ENCODE results near the gene RAX2.

RAX2 gene

GRCh38 chr19:3804429-3804828, 32.4 kb upstream of the RAX2 start:
- no peaks in the 10 kb centered on the region for H3K36me3 ChIP-seq (ENCODE audit: insufficient read depth, low read length)
- H2AFZ ChIP-seq (ENCODE audit: low read depth, low read length) = no peak overlapping the region
- H3K27me3 ChIP-seq (ENCODE audit: insufficient read depth, low read length, poor library complexity) = no peaks in the 10 kb centered on the region
- ATAC-seq (ENCODE audit: insufficient read depth, low read depth) (no peak), DNase-seq (no peak)
- 0 out of 2 replicates have a peak, but pooled peaks cover 4% of the 10 kb centered on the region for H3K4me1 ChIP-seq (ENCODE audit: insufficient read depth, low read length)
- TF ChIP-seq CTCF (IDR thresholded peaks at IDR 0.05; ENCODE audit: borderline replicate concordance, extremely low read depth, low read length, poor library complexity, severe bottlenecking) (no peak), EZH2 (IDR thresholded peaks at IDR 0.05; ENCODE audit: borderline replicate concordance, low read depth, low read length, severe bottlenecking) (no peak)
- no peaks in the 10 kb centered on the region for H4K20me1 ChIP-seq (ENCODE audit: insufficient read depth, low read length)
- no peaks in the 10 kb centered on the region for H3K9me3 ChIP-seq (ENCODE audit: insufficient read depth, low read length, severe bottlenecking)
- no peak overlapping the region for H3K4me2 ChIP-seq (ENCODE audit: insufficient read depth, low read length)
- H3K4me3 ChIP-seq (ENCODE audit: low read depth in 1 of 2, low read length in 2 of 2) = no peak overlapping the region
- no peaks in the 10 kb centered on the region for H3K79me2 ChIP-seq (ENCODE audit: insufficient read depth, low read length)
- no peak overlapping the region for H3K27ac ChIP-seq (ENCODE audit: low read length)
- no peak overlapping the region for H3K9ac ChIP-seq (ENCODE audit: low read depth, low read length)

- no peak for DNase-seq
- H3K79me2 ChIP-seq (ENCODE audit: insufficient read depth, low read length) = no peaks in the 10 kb centered on the region
- H3K36me3 ChIP-seq (ENCODE audit: insufficient read depth, low read length) = no peaks in the 10 kb centered on the region
- TF ChIP-seq CTCF (IDR thresholded peaks at IDR 0.05; ENCODE audit: borderline replicate concordance, extremely low read depth, low read length, poor library complexity, severe bottlenecking) (no peak), EZH2 (IDR thresholded peaks at IDR 0.05; ENCODE audit: borderline replicate concordance, low read depth, low read length, severe bottlenecking) (no peak)
- H3K9ac ChIP-seq (ENCODE audit: low read depth, low read length) = no peak overlapping the region
- no peaks in the 10 kb centered on the region for H4K20me1 ChIP-seq (ENCODE audit: insufficient read depth, low read length)
- H3K4me3 ChIP-seq (ENCODE audit: low read depth in 1 of 2, low read length in 2 of 2) = no peak overlapping the region
- H3K27me3 ChIP-seq (ENCODE audit: insufficient read depth, low read length, poor library complexity) = no peaks in the 10 kb centered on the region
- H3K9me3 ChIP-seq (ENCODE audit: insufficient read depth, low read length, severe bottlenecking) = no peaks in the 10 kb centered on the region
- H3K27ac ChIP-seq (ENCODE audit: low read length) = no peak overlapping the region
- no peak for ATAC-seq (ENCODE audit: insufficient read depth, low read depth)
- no peak overlapping the region for H3K4me2 ChIP-seq (ENCODE audit: insufficient read depth, low read length)
- no peak overlapping the region for H2AFZ ChIP-seq (ENCODE audit: low read depth, low read length)
- peaks cover 7% of the 10 kb centered on the region; the same call in 1 of the 2 replicates for H3K4me1 ChIP-seq (ENCODE audit: insufficient read depth, low read length)
These were observed 32.0 kb upstream of the RAX2 start for GRCh38 chr19:3803986-3804385.

GRCh38 chr19:3803114-3803888, 31.3 kb upstream of the RAX2 start:
- no peaks in the 10 kb centered on the region for H3K36me3 ChIP-seq (ENCODE audit: insufficient read depth, low read length)
- ATAC-seq (ENCODE audit: insufficient read depth, low read depth) (no peak), DNase-seq (no peak)
- H2AFZ ChIP-seq (ENCODE audit: low read depth, low read length) = no peak overlapping the region
- no peaks in the 10 kb centered on the region for H3K9me3 ChIP-seq (ENCODE audit: insufficient read depth, low read length, severe bottlenecking)
- no peaks in the 10 kb centered on the region for H3K27me3 ChIP-seq (ENCODE audit: insufficient read depth, low read length, poor library complexity)
- H3K4me1 ChIP-seq (ENCODE audit: insufficient read depth, low read length) = peaks cover 14% of the 10 kb centered on the region
- H3K9ac ChIP-seq (ENCODE audit: low read depth, low read length) = no peak overlapping the region
- H3K4me3 ChIP-seq (ENCODE audit: low read depth in 1 of 2, low read length in 2 of 2) = no peak overlapping the region
- TF ChIP-seq EZH2 (IDR thresholded peaks at IDR 0.05; ENCODE audit: borderline replicate concordance, low read depth, low read length, severe bottlenecking) (no peak), CTCF (IDR thresholded peaks at IDR 0.05; ENCODE audit: borderline replicate concordance, extremely low read depth, low read length, poor library complexity, severe bottlenecking) (no peak)
- no peak overlapping the region for H3K4me2 ChIP-seq (ENCODE audit: insufficient read depth, low read length)
- no peaks in the 10 kb centered on the region for H4K20me1 ChIP-seq (ENCODE audit: insufficient read depth, low read length)
- no peaks in the 10 kb centered on the region for H3K79me2 ChIP-seq (ENCODE audit: insufficient read depth, low read length)
- no peak overlapping the region for H3K27ac ChIP-seq (ENCODE audit: low read length)

All from DND-41 (cell line).